Activated CD8-positive, alpha-beta T cell treated with anti-CD3 and anti-CD28 coated beads for 36 hours (primary cell): ENCODE measurements around the gene PRC1. TPM values are rescaled to one million over a fixed set of nuclear protein-coding genes. Genes with fewer than 3 reads are reported as not detected.

ENCODE experiments used
- ATAC-seq: fragments of 200-7000 bp; cut with Tn5 transposase; one replicate; pipeline ENCODE4 v1.10.0; 2021; ENCODE audit warnings: mild to moderate bottlenecking, moderate library complexity
- CTCF ChIA-PET: fragments of 350-600 bp; sonication (Branson Sonifier 250); formaldehyde crosslinking; loops from one replicate; lab custom pipeline; 2021; ENCODE audit warnings: antibody characterized with exemption; lab: Charles Lee
- POLR2A ChIA-PET: fragments of 350-600 bp; sonication (Branson Sonifier 250); formaldehyde crosslinking; loops from one replicate; lab custom pipeline; 2021; ENCODE audit warnings: antibody characterized with exemption; lab: Charles Lee
- DNase-seq: peaks from one replicate; pipeline ENCODE4 v3.0.0-alpha.2; 2020
- H3K27ac Mint-ChIP-seq: one replicate; pipeline ENCODE4 v1.8.0; 2021; ENCODE audit warnings: mild to moderate bottlenecking, mixed read lengths
- H3K27me3 Mint-ChIP-seq: one replicate; pipeline ENCODE4 v1.8.0; 2021; ENCODE audit warnings: mixed read lengths
- H3K36me3 Mint-ChIP-seq: one replicate; pipeline ENCODE4 v1.8.0; 2021; ENCODE audit warnings: low read depth, mixed read lengths
- H3K4me1 Mint-ChIP-seq: one replicate; pipeline ENCODE4 v1.8.0; 2021; ENCODE audit warnings: low read depth, mixed read lengths
- H3K4me3 Mint-ChIP-seq: one replicate; pipeline ENCODE4 v1.8.0; 2021; ENCODE audit warnings: mild to moderate bottlenecking, moderate library complexity, mixed read lengths
- H3K9me3 Mint-ChIP-seq: one replicate; pipeline ENCODE4 v1.8.0; 2021; ENCODE audit warnings: mixed read lengths
- intact Hi-C: fragments of 100-400 bp; cut with micrococcal nuclease; formaldehyde crosslinking; loops from one replicate; pipeline ENCODE4 v1.10.0; 2022
- total RNA-seq, 2 experiments: library from RNA; stranded (reverse); gene quantifications; one replicate each; pipeline ENCODE4 v1.2.3, GENCODE V29; 2021
- TF ChIP-seq, protein P1 (sequence below): fragments of 200-600 bp; IDR thresholded peaks from one replicate; pipeline ENCODE4 v1.8.0; 2022; ENCODE audit warnings: antibody characterized with exemption, mild to moderate bottlenecking

Gene PRC1
- total RNA-seq, 2 experiments from 2014 or later = 83.1 to 96.9 TPM

DNA sequence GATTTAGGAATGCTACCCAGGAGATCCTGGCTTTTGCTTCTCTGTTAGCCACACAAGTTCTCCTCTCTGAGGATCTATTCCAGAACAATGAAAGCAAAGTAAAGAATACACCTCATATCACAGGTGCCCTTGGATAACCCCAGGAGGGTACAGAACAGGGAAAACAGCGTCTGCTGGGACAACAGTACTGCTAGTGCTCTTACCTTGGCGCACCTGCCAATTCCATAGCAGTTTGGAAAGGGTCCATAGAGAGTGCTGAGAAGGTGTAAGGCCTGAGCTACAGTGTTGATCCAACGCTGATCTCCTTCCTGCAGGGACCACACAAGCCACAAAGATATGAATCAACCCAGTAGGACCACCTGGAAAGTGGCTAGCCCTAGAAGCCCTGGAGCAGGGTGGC lies 12.9 kb upstream of the PRC1 start:
- Mint-ChIP-seq H3K4me1 (no peaks in the 10 kb centered on the region), H3K9me3 (no peaks in the 10 kb centered on the region), H3K27ac (no peak overlapping the region), H3K4me3 (no peak overlapping the region), H3K36me3 (peaks cover 21% of the 10 kb centered on the region), H3K27me3 (no peaks in the 10 kb centered on the region)
- ATAC-seq = no peak
- intact Hi-C loops = no loop called here
- no peak for DNase-seq
- TF ChIP-seq, protein P1, sequence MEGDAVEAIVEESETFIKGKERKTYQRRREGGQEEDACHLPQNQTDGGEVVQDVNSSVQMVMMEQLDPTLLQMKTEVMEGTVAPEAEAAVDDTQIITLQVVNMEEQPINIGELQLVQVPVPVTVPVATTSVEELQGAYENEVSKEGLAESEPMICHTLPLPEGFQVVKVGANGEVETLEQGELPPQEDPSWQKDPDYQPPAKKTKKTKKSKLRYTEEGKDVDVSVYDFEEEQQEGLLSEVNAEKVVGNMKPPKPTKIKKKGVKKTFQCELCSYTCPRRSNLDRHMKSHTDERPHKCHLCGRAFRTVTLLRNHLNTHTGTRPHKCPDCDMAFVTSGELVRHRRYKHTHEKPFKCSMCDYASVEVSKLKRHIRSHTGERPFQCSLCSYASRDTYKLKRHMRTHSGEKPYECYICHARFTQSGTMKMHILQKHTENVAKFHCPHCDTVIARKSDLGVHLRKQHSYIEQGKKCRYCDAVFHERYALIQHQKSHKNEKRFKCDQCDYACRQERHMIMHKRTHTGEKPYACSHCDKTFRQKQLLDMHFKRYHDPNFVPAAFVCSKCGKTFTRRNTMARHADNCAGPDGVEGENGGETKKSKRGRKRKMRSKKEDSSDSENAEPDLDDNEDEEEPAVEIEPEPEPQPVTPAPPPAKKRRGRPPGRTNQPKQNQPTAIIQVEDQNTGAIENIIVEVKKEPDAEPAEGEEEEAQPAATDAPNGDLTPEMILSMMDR = no peak
- CTCF ChIA-PET = no interaction called here
- POLR2A ChIA-PET = interaction anchor here (1.9 kb wide), 1 partner anchor 10 kb away, joined by 6 read pairs; no protein-coding TSS in a partner anchor

DNA sequence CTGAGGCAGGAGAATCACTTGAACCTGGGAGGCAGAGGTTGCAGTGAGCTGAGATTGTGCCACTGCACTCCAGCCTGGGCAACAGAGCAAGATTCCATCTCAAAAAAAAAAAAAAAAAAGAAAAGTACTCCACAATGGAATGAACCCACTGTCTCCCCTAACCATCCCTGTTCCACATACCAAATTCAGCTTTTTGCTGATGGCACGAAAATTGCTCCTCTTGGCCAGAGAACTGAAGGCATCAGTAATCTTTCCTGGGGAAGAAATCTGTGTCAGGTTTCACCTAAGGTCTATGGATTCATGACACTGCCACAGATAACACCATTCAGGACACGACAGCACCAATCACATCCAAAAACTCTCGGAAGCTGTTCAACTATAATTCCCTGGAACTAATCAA lies 6.9 kb upstream of the PRC1 start:
- Mint-ChIP-seq H3K27me3 (no peaks in the 10 kb centered on the region), H3K4me3 (no peak overlapping the region), H3K9me3 (no peaks in the 10 kb centered on the region), H3K4me1 (peaks cover 1% of the 10 kb centered on the region), H3K36me3 (peaks cover 30% of the 10 kb centered on the region), H3K27ac (no peak overlapping the region)
- ATAC-seq = no peak
- ChIA-PET POLR2A (interaction anchor here (1.2 kb wide), 1 partner anchor 14 kb away, joined by 3 read pairs; no protein-coding TSS in a partner anchor), CTCF (interaction anchor here (1.1 to 1.3 kb wide), 2 partner anchors 44 to 54 kb away, joined by 3 to 4 read pairs; no protein-coding TSS in a partner anchor)
- DNase-seq = no peak
- TF ChIP-seq, protein P1 = no peak
- intact Hi-C loops = no loop called here

DNA sequence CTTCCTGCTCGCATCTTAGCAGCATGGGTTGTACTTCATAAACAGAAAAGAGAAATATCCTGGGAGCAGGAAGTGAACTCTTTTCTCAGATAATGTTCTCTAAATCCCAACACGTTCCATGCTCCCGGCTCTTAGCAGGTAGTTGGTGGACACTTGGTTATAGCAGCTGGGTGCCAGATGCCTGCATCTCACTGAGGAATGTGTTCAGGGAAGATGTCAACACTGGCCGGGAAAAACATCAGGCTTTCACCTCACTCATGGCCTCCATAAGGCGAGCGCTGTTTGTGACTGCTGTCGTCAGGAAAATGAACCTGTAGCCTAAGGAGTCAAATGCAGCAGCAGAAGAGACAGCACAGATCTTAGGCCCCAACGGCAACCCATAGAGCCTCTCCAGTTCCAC lies 4.4 kb upstream of the PRC1 start:
- ChIA-PET CTCF (no interaction called here), POLR2A (no interaction called here)
- ATAC-seq (no peak), DNase-seq (no peak)
- H3K27me3 Mint-ChIP-seq = no peaks in the 10 kb centered on the region
- no peak overlapping the region for H3K27ac Mint-ChIP-seq
- no peak overlapping the region for H3K4me3 Mint-ChIP-seq
- peaks cover 9% of the 10 kb centered on the region for H3K4me1 Mint-ChIP-seq
- H3K9me3 Mint-ChIP-seq = no peaks in the 10 kb centered on the region
- intact Hi-C loops = no loop called here
- H3K36me3 Mint-ChIP-seq = peaks cover 32% of the 10 kb centered on the region
- TF ChIP-seq, protein P1 = no peak

DNA sequence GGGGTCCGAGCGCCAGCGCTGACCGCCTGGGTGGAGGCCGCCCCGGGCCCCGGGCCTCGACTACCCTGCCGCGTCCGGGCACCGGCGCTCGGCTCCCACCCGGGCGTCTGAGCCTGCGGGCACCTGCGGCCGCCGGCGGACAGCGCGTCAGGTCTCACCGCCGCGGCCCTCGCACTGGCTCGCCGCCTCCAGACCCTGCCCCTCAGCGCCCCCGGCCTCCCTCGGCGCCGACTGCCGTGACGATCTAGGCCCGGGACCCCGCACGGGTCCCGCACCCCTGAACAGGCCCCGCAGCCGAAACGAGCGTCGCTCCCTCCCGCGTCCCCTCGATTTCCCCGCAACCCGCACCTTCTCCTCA lies 297 bp downstream of the PRC1 start:
- TF ChIP-seq, protein P1 = no peak
- ATAC-seq (no peak), DNase-seq (no peak)
- ChIA-PET POLR2A (interaction anchor here (0.6 to 1.2 kb wide), 4 partner anchors 8 to 58 kb away, joined by 3 to 5 read pairs (median 3); no protein-coding TSS in a partner anchor), CTCF (interaction anchor here (1.0 to 1.8 kb wide), 4 partner anchors 11 to 62 kb away, joined by 4 to 7 read pairs (median 5); partner anchors contain the start of gene HDDC3)
- Mint-ChIP-seq H3K27ac (peak overlapping the region; percentile 99), H3K36me3 (peaks cover 31% of the 10 kb centered on the region), H3K4me1 (peaks cover 27% of the 10 kb centered on the region), H3K9me3 (no peaks in the 10 kb centered on the region), H3K4me3 (peak overlapping the region; percentile 100), H3K27me3 (no peaks in the 10 kb centered on the region)
- intact Hi-C loops = no loop called here

GRCh38 chr15:90991587-90992285 lies 2.6 kb downstream of the PRC1 start:
- intact Hi-C loops = no loop called here
- Mint-ChIP-seq H3K4me3 (no peak overlapping the region), H3K27ac (no peak overlapping the region), H3K36me3 (peaks cover 16% of the 10 kb centered on the region), H3K4me1 (peaks cover 32% of the 10 kb centered on the region), H3K27me3 (no peaks in the 10 kb centered on the region), H3K9me3 (no peaks in the 10 kb centered on the region)
- TF ChIP-seq, protein P1 = no peak
- POLR2A ChIA-PET = no interaction called here
- ATAC-seq (no peak), DNase-seq (no peak)
- CTCF ChIA-PET = no interaction called here
